ENCODE data around the gene INTS11. TPM values are rescaled to one million over a fixed set of nuclear protein-coding genes. Genes with fewer than 3 reads are reported as not detected.

The INTS11 gene
- total RNA-seq = 83.8 and 94.6 TPM in 2 replicates

DNA sequence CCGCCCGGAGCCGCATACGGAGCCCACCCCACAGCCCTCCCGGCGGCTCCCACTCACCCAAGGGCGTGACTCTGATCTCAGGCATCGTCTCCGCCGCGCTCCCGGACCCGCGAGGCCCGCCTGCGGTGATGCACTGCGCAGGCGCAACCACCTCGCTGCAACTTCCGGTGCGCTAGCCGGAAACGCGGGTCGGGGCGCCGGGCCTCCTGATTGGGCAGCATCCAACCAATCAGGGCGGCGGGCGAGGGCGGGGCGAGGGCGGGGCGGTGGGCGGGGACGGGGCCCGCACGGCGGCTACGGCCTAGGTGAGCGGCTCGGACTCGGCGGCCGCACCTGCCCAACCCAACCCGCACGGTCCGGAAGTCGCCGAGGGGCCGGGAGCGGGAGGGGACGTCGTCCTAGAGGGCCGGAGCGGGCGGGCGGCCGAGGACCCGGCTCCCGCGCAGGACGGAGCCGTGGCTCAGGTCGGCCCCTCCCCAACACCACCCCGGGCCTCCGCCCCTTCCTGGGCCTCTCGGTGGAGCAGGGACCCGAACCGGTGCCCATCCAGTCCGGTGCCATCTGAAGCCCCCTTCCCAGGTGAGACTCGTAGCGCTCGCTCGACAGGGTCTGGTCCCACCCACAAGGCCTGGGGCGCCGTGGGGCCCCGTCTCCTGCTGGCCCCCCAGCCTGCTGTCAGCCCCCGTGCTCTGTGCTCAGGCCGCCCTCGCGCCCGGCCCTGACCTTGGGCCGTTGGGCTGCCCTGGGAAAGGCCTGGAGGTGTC is at the start of gene INTS11, which contains the start of gene CPTP:
INTS11 (minus strand) TSS at position 137 of the 764 bp plus-strand sequence; CDS start at position 85, 52 bp downstream.
CPTP (plus strand) TSS at position 279 of the 764 bp plus-strand sequence. CDS start 2,109 bp downstream, outside the sequence.

DNA sequence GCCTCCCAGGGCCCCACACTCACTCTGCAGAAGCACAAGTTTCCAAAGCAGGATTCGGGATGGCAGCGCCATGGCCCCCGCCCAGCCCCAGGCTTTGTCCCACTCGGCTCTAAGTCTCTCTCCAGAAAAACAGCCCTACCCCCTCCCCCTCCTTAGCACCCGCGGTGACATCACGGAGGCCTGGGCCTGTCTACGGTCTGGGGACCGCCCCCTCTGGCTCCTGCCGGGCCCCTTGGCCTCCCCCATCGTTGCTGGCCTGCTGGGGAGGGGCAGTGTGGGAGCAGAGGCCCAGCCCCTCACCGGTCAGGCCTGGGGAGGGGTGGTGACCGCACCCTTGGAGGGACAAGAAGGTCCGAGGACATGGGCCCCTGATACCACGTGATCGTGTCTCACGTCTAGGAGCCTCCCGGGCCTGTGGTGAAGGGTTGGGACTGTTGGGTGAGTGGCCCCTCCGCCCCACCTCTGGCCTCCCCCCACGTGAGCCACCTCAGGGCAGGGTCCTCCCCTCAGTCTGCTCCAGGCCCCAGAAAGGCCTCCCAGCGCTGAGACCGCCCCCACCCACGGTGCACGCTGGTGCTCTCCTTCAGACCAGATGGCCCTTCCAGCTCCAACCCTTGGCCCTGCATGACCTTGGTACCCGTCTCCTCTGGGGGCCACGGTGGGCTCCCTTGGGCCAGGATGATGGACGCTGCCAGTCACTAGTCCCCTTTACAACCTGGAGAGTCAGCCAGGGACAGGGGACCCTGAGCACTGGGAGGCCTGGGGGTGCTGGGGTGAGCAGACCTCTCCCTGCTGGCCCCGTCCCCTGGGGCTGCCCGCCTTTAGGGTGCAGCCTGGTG is 34.2 kb upstream of the INTS11 start, which contains the start of gene MXRA8:
MXRA8 (minus strand) TSS at position 123 of the 839 bp plus-strand sequence; CDS start at position 72, 51 bp downstream.

DNA sequence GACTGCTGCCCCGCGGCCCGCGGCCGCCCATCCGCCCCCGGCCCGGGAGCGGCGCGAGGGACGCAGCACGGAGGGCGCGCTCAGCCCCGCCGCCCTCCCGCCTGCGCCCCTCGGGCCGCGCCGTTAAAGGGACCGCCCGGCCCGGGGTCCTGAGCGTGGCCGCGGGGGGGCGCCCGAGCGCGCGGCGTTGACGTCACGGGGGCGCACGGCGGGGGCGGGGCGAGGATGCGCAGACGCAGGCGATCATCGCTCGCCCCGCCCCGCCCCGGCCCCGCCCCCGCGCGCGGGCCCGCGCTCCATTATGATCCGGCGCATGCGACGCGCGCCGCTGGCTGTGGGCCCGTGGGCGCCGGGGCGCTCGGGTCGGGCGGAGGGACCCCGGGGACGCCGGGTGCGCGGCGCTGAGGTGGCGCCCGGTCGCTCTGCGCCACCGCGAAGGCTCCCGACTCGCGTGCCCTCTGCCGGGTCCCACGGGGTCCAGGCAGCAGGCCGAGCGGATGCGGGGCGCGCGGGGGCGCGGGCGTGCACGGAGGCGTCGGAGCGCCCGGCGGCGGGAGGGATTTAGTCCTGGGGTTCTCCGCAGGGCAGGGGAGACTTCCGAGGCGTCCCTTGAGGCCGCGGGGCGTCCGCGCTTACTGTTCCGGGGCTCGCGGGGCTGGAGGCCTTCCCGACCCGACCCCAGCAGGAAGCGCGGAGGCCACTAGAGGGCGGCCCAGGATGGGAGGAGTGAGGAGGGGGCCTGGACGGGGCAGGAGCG is 25.0 kb upstream of the INTS11 start, which contains the start of gene DVL1:
DVL1 (minus strand) TSS at position 163 of the 757 bp plus-strand sequence. CDS start 353 bp downstream, outside the sequence.

DNA sequence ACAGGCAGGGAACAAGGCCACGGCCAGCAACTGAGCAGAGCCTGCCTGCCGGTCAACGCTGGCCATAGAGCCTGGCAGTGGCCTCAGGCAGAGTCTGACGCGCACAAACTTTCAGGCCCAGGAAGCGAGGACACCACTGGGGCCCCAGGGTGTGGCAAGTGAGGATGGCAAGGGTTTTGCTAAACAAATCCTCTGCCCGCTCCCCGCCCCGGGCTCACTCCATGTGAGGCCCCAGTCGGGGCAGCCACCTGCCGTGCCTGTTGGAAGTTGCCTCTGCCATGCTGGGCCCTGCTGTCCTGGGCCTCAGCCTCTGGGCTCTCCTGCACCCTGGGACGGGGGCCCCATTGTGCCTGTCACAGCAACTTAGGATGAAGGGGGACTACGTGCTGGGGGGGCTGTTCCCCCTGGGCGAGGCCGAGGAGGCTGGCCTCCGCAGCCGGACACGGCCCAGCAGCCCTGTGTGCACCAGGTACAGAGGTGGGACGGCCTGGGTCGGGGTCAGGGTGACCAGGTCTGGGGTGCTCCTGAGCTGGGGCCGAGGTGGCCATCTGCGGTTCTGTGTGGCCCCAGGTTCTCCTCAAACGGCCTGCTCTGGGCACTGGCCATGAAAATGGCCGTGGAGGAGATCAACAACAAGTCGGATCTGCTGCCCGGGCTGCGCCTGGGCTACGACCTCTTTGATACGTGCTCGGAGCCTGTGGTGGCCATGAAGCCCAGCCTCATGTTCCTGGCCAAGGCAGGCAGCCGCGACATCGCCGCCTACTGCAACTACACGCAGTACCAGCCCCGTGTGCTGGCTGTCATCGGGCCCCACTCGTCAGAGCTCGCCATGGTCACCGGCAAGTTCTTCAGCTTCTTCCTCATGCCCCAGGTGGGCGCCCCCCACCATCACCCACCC is 6.9 kb upstream of the INTS11 start, which contains the start of gene TAS1R3:
TAS1R3 (plus strand) TSS at position 213 of the 898 bp plus-strand sequence; CDS start at position 279, 66 bp downstream.

DNA sequence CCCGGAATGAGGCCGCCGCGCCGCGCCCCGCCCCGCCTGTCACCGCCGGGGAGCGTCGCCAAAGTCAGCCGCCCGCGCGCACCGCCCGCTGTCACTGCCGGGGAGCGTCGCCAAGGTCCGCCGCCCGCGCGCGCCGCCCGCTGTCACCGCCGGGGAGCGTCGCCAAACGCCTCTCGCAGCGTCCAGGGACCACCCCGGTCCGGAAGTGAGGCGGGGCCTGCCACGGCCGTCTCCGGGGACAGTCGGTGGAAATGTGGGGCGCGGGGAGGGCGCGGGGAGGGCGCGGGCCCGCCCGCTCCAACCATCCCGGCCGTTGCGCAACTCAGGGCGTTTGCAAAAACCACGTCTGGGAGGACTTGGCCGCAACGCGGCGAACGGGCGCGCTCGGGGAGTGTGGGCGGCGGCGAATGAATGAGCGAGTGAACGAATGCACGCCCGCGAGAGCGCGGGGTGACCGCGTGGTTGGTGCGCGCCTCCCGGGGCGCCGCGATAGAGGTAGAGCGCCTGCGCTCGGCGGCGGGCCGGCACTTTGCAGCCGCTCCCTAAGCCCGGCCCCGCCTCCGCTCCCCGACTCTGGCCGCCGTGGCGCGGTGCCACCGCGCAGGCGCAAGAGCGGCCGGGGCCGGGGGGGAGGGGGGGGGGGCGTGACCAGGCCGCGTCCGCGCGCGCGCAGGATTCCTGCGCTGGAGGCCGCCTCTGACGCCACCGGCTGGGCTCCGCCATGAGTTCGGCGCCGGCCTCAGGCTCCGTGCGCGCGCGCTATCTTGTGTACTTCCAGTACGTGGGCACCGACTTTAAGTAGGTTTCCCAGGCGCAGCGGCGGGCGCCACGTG is 16.3 kb downstream of the INTS11 start, which contains the start of the genes ACAP3 and PUSL1:
ACAP3 (minus strand) TSS at position 8 of the 833 bp plus-strand sequence. CDS start 115 bp downstream, outside the sequence.
PUSL1 (plus strand) TSS at position 675 of the 833 bp plus-strand sequence; CDS start at position 722, 47 bp downstream.

GRCh38 chr1:1273512-1274298 is 50.8 kb downstream of the INTS11 start, which contains the start of gene UBE2J2:
TSS of gene UBE2J2 (minus strand) at chr1:1273854. CDS start at chr1:1267992, 5,862 bp downstream.

Small RNA genes lying within 50 kb of the gene (small RNA-seq; reads per million reads assigned to genes)
- not detected for gene MIR6726 (ENCODE audit: low replicate concordance)

Other genes with a start within 250 kb of the INTS11 start
- gene C1orf159, start 208.6 kb downstream of the INTS11 start, total RNA-seq = 9.0 and 24.8 TPM in 2 replicates
- gene TTLL10, start 150.8 kb downstream of the INTS11 start, total RNA-seq = not detected in 2 replicates
- not detected in 2 replicates for gene TNFRSF18, start 118.1 kb downstream of the INTS11 start, total RNA-seq
- not detected in 2 replicates for gene TNFRSF4, start 110.5 kb downstream of the INTS11 start, total RNA-seq
- gene SDF4, start 92.7 kb downstream of the INTS11 start, total RNA-seq = 104 and 223 TPM in 2 replicates
- 34.4 and 38.5 TPM in 2 replicates for gene B3GALT6, start 92.4 kb downstream of the INTS11 start, total RNA-seq
- gene C1QTNF12, start 77.9 kb downstream of the INTS11 start, total RNA-seq = 0.44 and 1.3 TPM in 2 replicates
- gene UBE2J2, start 50.8 kb downstream of the INTS11 start, total RNA-seq = 50.1 and 62.3 TPM in 2 replicates
- gene SCNN1D, start 44.2 kb downstream of the INTS11 start, total RNA-seq = 0.57 and 1.3 TPM in 2 replicates
- gene ACAP3, start 16.7 kb downstream of the INTS11 start, total RNA-seq = 37.2 and 53.4 TPM in 2 replicates
- gene PUSL1, start 16.1 kb downstream of the INTS11 start, total RNA-seq = 23.0 and 37.4 TPM in 2 replicates
- 20.8 and 28.1 TPM in 2 replicates for gene CPTP, start 142 bp upstream of the INTS11 start, total RNA-seq
- gene TAS1R3, start 6.6 kb upstream of the INTS11 start, total RNA-seq = 0.14 and 1.3 TPM in 2 replicates
- 56.5 and 159 TPM in 2 replicates for gene DVL1, start 24.8 kb upstream of the INTS11 start, total RNA-seq
- 342 and 367 TPM in 2 replicates for gene MXRA8, start 33.9 kb upstream of the INTS11 start, total RNA-seq
- 78.1 and 134 TPM in 2 replicates for gene AURKAIP1, start 50.5 kb upstream of the INTS11 start, total RNA-seq
- gene CCNL2, start 74.7 kb upstream of the INTS11 start, total RNA-seq = 96.1 and 129 TPM in 2 replicates
- gene MRPL20, start 82.6 kb upstream of the INTS11 start, total RNA-seq = 51.9 and 91.8 TPM in 2 replicates
- under 0.01 and 0.14 TPM in 2 replicates for gene ANKRD65, start 96.6 kb upstream of the INTS11 start, total RNA-seq
- 5.9 and 7.9 TPM in 2 replicates for gene VWA1, start 111.0 kb upstream of the INTS11 start, total RNA-seq
- under 0.01 TPM in 1 of 2 replicates, not detected in the other for gene ATAD3C, start 125.0 kb upstream of the INTS11 start, total RNA-seq
- 26.9 and 34.1 TPM in 2 replicates for gene ATAD3B, start 147.1 kb upstream of the INTS11 start, total RNA-seq
- gene ATAD3A, start 187.5 kb upstream of the INTS11 start, total RNA-seq = 47.1 and 78.2 TPM in 2 replicates
- gene TMEM240, start 216.0 kb upstream of the INTS11 start, total RNA-seq = 4.4 and 4.8 TPM in 2 replicates